EH (cell line): ENCODE results near the gene FUT2.
"Not testable (repeated sequence)": the region's sequence is repeated elsewhere in the genome, so short reads cannot be mapped to it uniquely, and the experiment has no call there.

Experiments used
- DNase-seq: peaks from one replicate; pipeline ENCODE4 v3.0.0-alpha.2; 2015; ENCODE audit warnings: low read depth

Gene FUT2

GRCh38 chr19:48702701-48703100 lies 6.9 kb downstream of the FUT2 start:
- DNase-seq = no peak

DNA sequence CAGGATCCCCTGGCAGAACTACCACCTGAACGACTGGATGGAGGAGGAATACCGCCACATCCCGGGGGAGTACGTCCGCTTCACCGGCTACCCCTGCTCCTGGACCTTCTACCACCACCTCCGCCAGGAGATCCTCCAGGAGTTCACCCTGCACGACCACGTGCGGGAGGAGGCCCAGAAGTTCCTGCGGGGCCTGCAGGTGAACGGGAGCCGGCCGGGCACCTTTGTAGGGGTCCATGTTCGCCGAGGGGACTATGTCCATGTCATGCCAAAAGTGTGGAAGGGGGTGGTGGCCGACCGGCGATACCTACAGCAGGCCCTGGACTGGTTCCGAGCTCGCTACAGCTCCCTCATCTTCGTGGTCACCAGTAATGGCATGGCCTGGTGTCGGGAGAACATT lies 7.5 kb downstream of the FUT2 start:
- DNase-seq = no peak

- DNase-seq = peak; percentile 6
These were observed 9.7 kb downstream of the FUT2 start for GRCh38 chr19:48705431-48705830.

GRCh38 chr19:48708471-48708870 lies 12.7 kb downstream of the FUT2 start:
- DNase-seq = no peak

DNA sequence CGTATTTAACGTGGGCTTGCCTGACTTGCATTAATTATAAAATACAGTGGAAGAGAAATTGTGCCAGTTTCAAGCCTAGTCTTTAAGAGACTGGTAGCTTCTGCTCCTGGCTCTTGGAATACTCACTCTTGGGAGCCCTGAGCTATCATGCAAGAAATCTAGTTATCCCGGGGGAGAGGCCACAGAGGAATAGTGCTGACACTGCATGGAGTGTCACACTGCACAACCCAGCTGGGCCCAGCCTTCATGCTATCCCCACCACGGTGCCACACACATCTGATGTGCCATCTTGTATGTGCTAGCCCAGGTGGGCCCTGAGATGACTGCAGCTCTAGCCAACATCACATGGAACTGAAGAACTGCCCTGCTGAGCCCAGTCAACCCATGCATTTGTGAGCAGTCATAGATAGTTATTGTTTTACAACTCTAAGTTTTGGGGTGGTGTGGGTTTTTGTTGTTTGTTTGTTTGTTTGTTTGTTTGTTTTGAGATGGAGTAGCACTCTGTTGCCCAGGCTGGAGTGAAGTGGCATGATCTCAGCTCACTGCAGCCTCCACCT lies 15.4 kb downstream of the FUT2 start:
- no peak for DNase-seq

DNA sequence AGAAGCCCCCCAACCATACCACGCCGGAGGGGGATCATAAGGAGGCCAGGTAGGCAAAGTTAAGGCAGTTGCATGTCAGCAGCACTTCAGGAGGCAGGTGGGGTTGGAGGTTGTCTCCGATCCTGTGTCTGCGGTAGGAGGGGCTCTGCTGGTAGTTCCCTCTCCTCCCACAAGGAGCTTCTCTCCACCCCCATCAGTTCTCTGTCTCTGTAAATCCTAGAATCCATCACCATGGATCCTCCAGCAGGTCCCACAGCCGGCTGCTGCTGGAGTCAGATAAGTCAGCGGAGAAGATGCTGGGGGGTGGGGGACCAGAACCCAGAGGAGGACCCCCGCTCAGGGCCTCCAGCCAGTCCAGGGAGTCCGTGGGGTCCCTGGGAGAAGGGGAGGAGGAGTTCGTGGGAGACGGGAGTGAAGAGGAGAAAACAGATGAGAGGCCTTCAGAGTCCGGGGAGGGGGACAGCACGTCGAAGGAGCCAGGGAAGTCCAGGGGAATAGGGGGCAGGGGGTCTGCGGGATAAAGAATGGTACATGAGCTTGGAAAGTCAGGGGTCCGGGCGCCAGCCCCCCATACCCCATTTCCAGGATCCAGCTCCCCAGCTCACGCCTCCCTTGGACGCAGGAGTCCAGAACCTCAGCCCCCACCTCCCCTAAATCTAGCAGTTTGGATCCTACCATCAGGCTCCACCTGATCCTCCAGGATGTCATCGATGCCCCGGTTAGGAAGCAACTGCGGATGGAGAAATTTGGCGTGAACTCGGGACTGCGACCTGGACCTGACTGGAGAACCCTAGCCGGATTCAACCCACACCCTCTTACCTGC lies 17.5 kb downstream of the FUT2 start:
- peak; percentile 27 for DNase-seq

DNA sequence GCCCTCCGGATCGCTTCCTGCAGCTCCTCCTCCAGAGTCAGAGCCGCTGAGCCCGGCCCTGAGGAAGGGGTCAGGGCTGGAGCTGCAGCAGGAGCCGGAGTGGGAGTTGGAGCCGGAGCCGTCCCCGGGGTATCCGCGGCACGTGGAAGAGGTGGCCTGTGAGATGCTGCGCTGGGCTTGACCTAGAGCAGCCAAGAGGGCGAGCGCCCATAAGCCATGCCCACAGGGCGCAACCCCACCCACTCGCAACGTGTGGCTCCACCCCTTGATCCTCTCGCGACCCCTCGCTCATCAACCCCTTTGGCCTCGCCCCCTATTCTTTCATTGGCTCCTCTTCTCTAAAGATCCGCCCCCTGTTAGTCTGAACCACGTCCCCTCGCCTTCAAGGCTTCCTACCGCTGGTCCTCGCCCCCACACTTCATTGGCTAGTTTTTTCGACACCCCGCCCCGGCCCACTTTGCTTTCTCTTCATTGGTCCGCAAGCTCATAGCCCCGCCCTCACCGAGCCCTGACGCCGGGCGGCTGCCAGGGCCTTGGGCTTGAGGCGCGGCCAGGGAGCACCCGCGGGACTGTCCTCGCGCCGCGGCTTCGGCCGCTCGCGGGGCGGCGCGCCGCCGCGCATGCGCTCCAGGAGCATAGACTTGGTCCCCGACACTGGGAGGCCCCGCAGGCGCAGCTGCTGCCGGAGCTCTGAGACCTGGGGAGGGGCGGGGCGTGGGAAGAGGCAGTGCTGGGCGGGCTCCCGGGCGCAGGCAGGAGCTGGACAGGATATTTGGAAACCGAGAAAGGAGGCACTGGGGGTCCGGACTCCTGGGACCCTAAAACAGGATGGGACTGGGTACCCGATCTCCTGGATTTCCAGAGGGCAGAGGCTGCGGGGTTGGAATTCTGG lies 18.3 kb downstream of the FUT2 start:
- DNase-seq = peak; percentile 100

DNA sequence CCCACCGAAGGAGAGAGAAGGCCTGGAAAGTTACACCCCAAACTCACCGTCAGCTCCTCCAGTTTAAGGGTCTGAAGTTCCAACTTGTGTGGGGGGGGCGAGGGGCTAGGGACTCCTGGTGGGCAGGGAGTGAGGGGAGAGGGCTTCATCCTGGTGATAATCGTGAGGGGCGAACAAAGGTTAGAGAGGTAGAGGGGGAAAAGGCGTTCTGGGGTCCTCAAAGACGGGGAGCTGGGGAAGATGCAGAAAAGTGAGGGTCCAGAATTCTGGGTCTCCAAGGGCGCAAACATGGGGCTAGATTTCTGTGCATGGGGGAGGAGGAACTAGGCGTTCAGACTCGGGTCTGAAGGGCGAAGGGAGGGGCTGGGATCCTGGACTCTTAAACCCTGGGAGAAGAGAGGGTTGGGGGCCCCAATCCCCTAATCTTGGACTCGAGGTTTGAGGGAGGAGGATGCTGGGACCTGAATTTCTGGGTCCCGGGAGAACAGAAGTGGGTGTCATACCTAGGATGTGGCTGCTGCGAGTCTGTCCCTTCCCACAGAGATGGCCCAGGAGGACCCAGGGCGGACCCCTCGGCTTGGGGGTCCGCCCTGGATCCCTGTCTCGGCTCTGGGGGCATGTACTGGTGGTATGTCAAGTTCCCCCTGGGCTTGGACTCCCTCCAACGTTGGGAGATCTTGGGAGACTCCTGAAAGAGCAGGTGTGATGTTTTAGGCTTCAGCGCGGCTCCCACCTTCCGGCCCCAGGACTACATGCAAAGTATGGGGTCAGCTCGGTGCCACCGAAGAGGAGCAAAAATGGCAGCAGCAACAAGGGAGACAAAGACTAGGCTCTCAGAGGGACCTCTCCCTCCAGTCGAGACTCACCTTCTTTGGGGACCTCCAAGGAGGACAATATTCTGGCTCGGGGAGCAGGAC lies 19.2 kb downstream of the FUT2 start:
- no peak for DNase-seq

DNA sequence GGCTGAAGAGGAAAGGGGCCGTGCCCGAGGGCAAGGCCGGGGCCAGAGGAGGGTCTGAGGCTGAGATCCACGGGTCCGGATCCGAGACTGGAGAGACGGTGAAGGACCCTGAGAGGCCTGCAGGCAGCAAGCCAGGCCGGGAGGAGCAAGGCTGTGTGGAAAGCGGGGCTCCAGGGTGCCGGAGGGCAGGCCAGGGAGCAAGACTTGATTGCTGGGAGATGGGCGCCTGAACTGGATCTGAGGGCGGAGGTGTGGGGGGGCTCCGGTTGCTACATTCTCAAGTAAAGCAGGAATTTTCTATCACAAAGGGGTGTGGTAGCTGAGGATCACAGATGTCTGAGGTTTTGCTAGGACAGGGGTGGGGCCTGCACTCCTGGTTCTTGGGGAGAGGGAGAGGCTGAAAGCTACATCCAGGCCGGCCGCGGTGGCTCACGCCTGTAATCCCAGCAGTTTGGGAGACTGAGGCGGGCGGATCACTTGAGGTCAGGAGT lies 20.0 kb downstream of the FUT2 start:
- peak; percentile 53 for DNase-seq

DNA sequence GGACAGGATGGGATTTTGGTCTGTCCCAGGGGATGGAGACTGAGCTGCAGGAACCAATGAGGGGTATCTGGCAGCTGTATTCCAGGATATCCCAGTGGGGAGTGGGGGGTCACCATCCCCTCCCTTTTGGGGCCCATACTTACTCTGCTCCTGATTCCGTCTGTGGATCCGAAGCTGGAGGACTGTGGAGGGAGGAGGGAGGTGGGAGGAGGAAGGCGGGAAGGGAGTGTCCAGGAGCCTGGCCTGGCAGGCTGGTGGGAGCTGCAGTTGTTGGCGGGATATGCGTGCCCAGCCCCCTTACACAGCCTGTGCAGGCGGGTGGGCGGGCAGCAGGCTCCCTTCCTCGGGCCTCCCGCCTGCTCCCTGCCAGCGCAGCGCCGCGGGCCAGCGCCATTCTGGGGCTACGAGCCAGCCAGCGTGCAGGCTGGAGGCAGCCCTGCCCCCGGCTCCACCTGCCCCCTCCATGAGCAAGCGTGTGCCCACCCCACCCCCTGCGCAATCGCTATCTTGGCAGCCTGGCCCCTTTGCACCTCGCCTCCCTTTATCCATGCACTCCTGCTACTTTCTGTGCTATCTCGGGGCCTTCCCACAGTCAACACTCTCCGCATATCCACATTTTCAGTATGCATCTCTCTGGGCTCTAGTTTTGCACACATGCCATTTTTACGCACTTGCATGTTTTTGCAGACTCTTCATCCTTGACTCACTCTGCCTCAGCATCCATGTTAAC lies 21.0 kb downstream of the FUT2 start:
- peak; percentile 68 for DNase-seq

GRCh38 chr19:48718106-48718505 lies 22.3 kb downstream of the FUT2 start:
- not testable (repeated sequence) for DNase-seq

DNA sequence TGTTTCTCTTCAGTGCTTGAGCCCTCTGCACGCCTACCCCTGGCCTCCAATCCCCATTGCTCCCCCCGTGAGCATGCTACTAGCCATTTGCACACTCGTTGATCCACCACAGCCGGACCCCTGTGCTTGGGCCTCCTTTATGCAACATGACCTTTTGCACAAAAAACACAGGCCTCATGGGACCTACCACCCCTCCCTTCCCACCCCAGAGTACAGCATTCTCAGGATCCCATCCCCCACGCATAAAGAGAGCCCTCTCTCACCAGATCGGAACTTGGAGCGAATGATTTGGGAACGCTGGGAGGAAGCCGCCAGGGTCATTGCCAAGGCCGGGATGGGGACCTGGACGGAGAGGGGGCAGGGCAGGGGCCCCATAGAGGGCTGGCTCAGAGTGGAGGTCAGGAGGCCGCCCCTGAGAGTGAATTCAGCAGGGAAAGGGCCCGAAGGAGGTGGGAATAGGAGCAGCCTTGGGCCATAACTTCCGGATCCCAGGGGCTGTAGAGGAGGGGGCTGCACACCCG lies 23.0 kb downstream of the FUT2 start:
- no peak for DNase-seq

DNA sequence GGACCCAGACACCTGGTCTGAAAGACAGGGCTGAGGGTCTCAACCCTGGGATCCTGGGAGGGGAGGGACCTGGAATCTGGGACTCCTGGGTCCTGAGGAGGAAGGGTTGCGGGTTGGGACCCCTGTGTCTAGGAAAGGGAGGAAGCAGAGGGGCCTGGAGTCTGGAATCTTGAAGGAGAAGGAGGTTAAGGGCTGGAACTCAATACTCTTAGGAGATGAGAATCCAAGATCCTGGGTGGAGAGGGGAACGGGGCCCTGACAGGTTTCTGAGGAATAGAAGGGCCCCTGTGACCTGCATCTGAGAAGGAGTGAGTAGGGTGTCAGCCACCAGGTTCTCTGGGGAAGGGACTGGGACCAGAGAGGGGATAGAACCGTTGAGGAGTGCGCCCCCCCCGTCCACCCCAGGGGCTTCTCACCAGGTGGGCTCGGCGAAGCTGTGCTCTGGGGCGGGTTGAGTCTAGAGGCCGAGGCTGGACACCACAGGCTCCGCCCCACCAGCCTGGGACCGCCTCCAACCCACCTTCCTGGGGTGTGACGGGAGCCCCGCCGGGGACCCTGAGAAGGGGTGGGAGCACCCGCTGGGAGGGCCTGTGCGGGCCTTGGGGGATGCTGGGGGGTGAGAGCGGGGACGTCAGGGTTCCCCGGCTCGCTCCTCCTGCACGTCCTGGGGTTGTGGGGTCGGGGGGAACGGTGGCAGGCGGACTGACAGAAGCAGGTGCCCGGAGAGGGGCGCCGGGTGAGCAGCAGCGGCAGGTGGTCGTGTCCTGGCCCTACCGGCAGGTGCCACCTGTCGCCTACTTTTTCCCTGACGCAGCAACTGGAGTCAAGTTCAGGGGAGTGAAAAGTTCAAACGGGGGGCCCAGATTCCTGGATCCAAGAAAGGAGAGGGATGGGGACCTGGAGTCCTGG lies 23.7 kb downstream of the FUT2 start, which contains the start of gene MAMSTR:
Gene MAMSTR (minus strand): TSS at position 463 of the 909 bp plus-strand sequence. CDS start 694 bp downstream, outside the sequence.
- no peak for DNase-seq

- DNase-seq = no peak
These were observed 24.5 kb downstream of the FUT2 start for GRCh38 chr19:48720251-48720612.

GRCh38 chr19:48720613-48721296 lies 25.0 kb downstream of the FUT2 start:
- peak; percentile 100 for DNase-seq

DNA sequence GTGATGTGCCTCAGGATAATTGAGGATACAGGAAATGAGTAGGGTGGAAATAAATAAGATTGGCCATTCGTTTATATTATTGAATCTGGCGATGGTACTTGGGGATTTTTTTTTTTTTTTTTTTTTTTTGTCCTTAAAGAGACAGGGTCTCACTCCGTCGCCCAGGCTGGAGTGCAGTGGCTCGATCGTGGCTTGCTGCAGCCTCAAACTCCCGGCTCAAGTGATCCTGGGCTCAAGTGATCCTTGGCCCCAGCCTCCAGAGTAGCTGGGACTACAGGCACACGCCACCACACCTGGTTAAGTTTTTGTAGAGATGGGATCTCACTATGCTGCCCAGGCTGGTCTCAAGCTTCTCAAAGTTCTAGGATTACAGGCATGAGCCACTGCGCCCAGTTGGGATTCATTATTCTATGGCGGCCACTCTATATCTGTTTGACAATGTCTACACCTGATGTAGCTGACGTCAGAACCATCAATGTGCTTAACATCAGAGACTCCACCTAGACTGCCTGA lies 26.5 kb downstream of the FUT2 start:
- DNase-seq = no peak

DNA sequence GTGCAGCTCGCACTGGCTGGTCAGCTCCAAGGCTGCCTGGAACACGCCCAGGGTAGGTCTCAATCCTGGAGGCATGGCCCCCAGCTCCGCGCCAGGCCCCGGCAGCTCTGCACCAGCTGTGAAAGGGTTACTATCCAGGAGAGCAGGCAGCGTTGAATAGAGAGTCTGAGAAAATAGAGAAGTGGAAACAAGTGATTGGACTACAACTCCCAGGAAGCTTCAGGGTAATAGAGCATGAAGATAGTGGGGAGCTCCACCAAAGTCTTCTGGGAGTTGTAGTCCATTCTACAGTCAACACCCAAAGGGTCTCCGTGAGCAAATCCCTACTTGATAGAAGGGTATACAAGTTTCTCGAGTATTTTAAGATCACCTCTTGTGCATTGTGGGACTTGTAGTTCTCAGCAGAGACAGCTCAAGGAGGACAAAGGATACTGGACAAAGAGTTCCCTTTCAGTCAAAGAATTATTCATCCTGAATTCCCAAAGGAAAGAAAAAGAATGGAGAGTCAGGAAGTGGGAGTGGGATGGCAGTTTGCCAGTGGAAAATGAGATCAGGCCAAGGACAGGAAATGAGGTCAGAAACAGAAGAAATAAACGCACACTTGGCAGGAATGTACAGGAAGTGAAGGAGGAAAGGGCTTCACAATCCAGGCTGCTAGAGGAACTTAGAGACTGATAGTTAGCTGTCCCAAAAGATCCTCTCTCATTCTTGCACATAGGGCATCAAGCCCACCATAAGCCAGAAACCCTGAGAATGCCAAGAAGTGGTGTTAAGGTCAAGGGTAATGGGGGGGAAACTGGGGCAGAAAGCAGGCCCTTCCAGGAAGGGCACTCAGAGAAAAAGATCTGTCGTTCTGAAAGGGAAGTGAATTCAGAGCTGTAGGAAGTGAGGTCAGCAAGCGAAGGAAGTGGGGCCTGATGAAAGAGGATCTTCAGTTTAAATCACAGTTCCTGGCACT lies 29.3 kb downstream of the FUT2 start:
- DNase-seq = peak; percentile 94
